Endodermal cell (in vitro differentiated cells): ENCODE data around the gene PKD2L1. TPM values are rescaled to one million over a fixed set of nuclear protein-coding genes. Genes with fewer than 3 reads are reported as not detected.

Source experiments
- DNase-seq: peaks from one replicate; pipeline ENCODE4 v3.0.0-alpha.2; 2017
- H3K27ac ChIP-seq: 2 replicates; pipeline ENCODE4 v1.5.1; 2013; ENCODE audit warnings: mild to moderate bottlenecking, low read depth, low read length, moderate library complexity
- H3K27me3 ChIP-seq: 2 replicates; pipeline ENCODE4 v1.6.1; 2013; ENCODE audit warnings: mild to moderate bottlenecking, low read length, moderate library complexity; ENCODE audit not compliant: insufficient read depth, control insufficient read depth, poor library complexity, severe bottlenecking
- H3K36me3 ChIP-seq: 2 replicates; pipeline ENCODE4 v1.7.0; 2013; ENCODE audit warnings: mild to moderate bottlenecking, low read length, moderate library complexity; ENCODE audit not compliant: control insufficient read depth, insufficient read depth
- H3K4me1 ChIP-seq: one replicate; pipeline ENCODE4 v1.7.0; 2013; ENCODE audit warnings: low read length; ENCODE audit not compliant: control insufficient read depth, insufficient read depth
- H3K4me3 ChIP-seq: 2 replicates; pipeline ENCODE4 v1.5.1; 2013; ENCODE audit warnings: mild to moderate bottlenecking, low read length, moderate library complexity
- H3K9ac ChIP-seq: 2 replicates; pipeline ENCODE4 v1.6.1; 2013; ENCODE audit warnings: mild to moderate bottlenecking, low read length, moderate library complexity; ENCODE audit not compliant: poor library complexity, severe bottlenecking; ENCODE audit errors: extremely low read depth
- H3K9me3 ChIP-seq: 2 replicates; pipeline ENCODE4 v1.6.1; 2013; ENCODE audit warnings: mild to moderate bottlenecking, low read length, moderate library complexity; ENCODE audit not compliant: control insufficient read depth
- H3K27ac Mint-ChIP-seq: 2 replicates; pipeline ENCODE4 v1.8.0; 2020; ENCODE audit warnings: mixed read lengths
- H3K27me3 Mint-ChIP-seq: 2 replicates; pipeline ENCODE4 v1.8.0; 2021; ENCODE audit warnings: mild to moderate bottlenecking, mixed read lengths; ENCODE audit not compliant: insufficient read depth
- H3K36me3 Mint-ChIP-seq: 2 replicates; pipeline ENCODE4 v1.8.0; 2020; ENCODE audit warnings: low read depth, mixed read lengths
- H3K4me1 Mint-ChIP-seq: 2 replicates; pipeline ENCODE4 v1.8.0; 2020; ENCODE audit warnings: mixed read lengths
- H3K4me3 Mint-ChIP-seq: 2 replicates; pipeline ENCODE4 v1.8.0; 2020; ENCODE audit warnings: mild to moderate bottlenecking, moderate library complexity, mixed read lengths
- H3K9me3 Mint-ChIP-seq: 2 replicates; pipeline ENCODE4 v1.8.0; 2020; ENCODE audit warnings: mild to moderate bottlenecking, mixed read lengths
- CTCF ChIP-seq: fragments of 200-600 bp; sonication (generic); conservative IDR thresholded peaks from 2 replicates; pipeline ENCODE4 v1.5.0; 2021; ENCODE audit warnings: antibody characterized with exemption, mild to moderate bottlenecking
- WGBS, 2 experiments: methylation state at CpG; one replicate each; pipeline versions ENCODE4 v1.1.5 to v1.1.7; 2013; ENCODE audit warnings: missing lambda C conversion rate in 2 of 2, mixed read lengths in 1 of 2; ENCODE audit not compliant: insufficient coverage in 1 of 2, insufficient read length in 1 of 2; 5-methylcytosine and 5-hydroxymethylcytosine counted together
- total RNA-seq, 2 donors: library from RNA; stranded (reverse); fragmentation: NEBNext Ultra II Directional in 1 of 2; extraction: Animal tissue kit (Norgen Biotek cat#: 25700) in 1 of 2; gene quantifications; 2 replicates in 1 of 2; 3 replicates in 1 of 2; pipeline ENCODE4 v1.2.1, GENCODE V29; 2021

PKD2L1 gene
- total RNA-seq, 2 donors from 2014 or later: not detected

- H3K4me1 ChIP-seq: no peaks in the 10 kb centered on the region
- Mint-ChIP-seq H3K36me3 (peaks cover 72% of the 10 kb centered on the region), H3K4me3 (no peak overlapping the region), H3K27me3 (no peaks in the 10 kb centered on the region), H3K4me1 (no peaks in the 10 kb centered on the region), H3K27ac (no peak overlapping the region), H3K9me3 (no peaks in the 10 kb centered on the region)
- no peak overlapping the region for H3K9ac ChIP-seq
- no peaks in the 10 kb centered on the region for H3K27me3 ChIP-seq
- H3K27ac ChIP-seq: no peak overlapping the region
- H3K9me3 ChIP-seq: no peaks in the 10 kb centered on the region
- peaks cover 80% of the 10 kb centered on the region for H3K36me3 ChIP-seq
- no peak for TF ChIP-seq CTCF
- no peak for DNase-seq
- WGBS, 2 experiments: 90 to 92% methylated on average over 5 of the region's 5 CpGs
- no peak overlapping the region for H3K4me3 ChIP-seq
Observed at GRCh38 chr10:100253041-100253440, 77.0 kb downstream of the PKD2L1 start.

DNA sequence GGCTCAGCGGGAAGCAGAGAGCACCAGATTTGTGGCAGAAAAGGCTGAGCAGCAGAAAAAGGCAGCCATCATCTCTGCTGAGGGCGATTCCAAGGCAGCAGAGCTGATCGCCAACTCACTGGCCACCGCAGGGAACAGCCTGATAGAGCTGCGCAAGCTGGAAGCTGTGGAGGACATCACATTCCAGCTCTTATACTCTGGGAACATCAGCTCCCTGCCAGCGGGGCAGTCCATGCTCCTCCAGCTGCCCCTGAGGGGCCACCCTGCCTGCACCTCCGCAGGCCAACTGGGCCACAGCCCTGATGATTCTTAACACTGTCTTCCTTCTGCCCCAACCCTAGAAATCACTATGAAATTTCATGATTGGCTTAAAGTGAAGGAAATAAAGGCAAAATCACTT, 81.2 kb downstream of the PKD2L1 start:
- 92 to 100% methylated on average over 5 to 7 of the region's 7 CpGs for WGBS, 2 experiments
- peaks cover 71% of the 10 kb centered on the region for H3K36me3 ChIP-seq
- H3K9me3 ChIP-seq: no peaks in the 10 kb centered on the region
- Mint-ChIP-seq H3K9me3 (no peaks in the 10 kb centered on the region), H3K27ac (no peak overlapping the region), H3K27me3 (no peaks in the 10 kb centered on the region), H3K4me1 (no peaks in the 10 kb centered on the region), H3K36me3 (peaks cover 66% of the 10 kb centered on the region), H3K4me3 (no peak overlapping the region)
- no peak overlapping the region for H3K4me3 ChIP-seq
- H3K9ac ChIP-seq: no peak overlapping the region
- no peaks in the 10 kb centered on the region for H3K27me3 ChIP-seq
- H3K27ac ChIP-seq: no peak overlapping the region
- TF ChIP-seq CTCF: no peak
- no peak for DNase-seq
- no peaks in the 10 kb centered on the region for H3K4me1 ChIP-seq

- Mint-ChIP-seq H3K9me3 (no peaks in the 10 kb centered on the region), H3K27ac (no peak overlapping the region), H3K4me1 (peaks cover under 1% of the 10 kb centered on the region), H3K36me3 (peaks cover 69% of the 10 kb centered on the region), H3K27me3 (no peaks in the 10 kb centered on the region), H3K4me3 (no peak overlapping the region)
- TF ChIP-seq CTCF: no peak
- DNase-seq: no peak
- no peaks in the 10 kb centered on the region for H3K4me1 ChIP-seq
- H3K27ac ChIP-seq: no peak overlapping the region
- peaks cover 70% of the 10 kb centered on the region for H3K36me3 ChIP-seq
- no peaks in the 10 kb centered on the region for H3K27me3 ChIP-seq
- H3K9ac ChIP-seq: no peak overlapping the region
- 91 to 95% methylated on average over 4 to 5 of the region's 5 CpGs for WGBS, 2 experiments
- H3K9me3 ChIP-seq: no peaks in the 10 kb centered on the region
- H3K4me3 ChIP-seq: no peak overlapping the region
Observed at GRCh38 chr10:100245484-100246220, 84.4 kb downstream of the PKD2L1 start.
